Hepatocyte (in vitro differentiated cells): ENCODE data around the gene COL4A3.

Experiments used
- CTCF ChIP-seq: fragments of 200-600 bp; sonication (generic); IDR thresholded peaks from 2 replicates; pipeline ENCODE4 v1.5.1; 2016; ENCODE audit warnings: antibody characterized with exemption, mild to moderate bottlenecking; ENCODE audit not compliant: poor library complexity
- EZH2 ChIP-seq: fragments of 200-600 bp; sonication (generic); IDR thresholded peaks from 2 replicates; pipeline ENCODE4 v1.6.1; 2016; ENCODE audit warnings: antibody characterized with exemption, mild to moderate bottlenecking, borderline replicate concordance

GRCh38 chr2:227161947-227162346 is 2.5 kb upstream of the COL4A3 start:
- TF ChIP-seq CTCF = no peak
- TF ChIP-seq EZH2 = no peak
